MCF 10A (cell line): Measurements from ENCODE around the gene ARID5B. TPM values are rescaled to one million over a fixed set of nuclear protein-coding genes. Genes with fewer than 3 reads are reported as not detected.

Experiments
- BruUV-seq: library from RNA; stranded (reverse); fragments of 400-500 nt; replicated peaks from 2 replicates; lab custom pipeline; 2021; lab: Mats Ljungman, UMichigan
- CTCF ChIA-PET: fragments of 300-600 bp; sonication (Branson Sonifier 250); formaldehyde crosslinking; extraction: SDS; loops from one replicate; lab custom pipeline; 2021; ENCODE audit warnings: antibody characterized with exemption, inconsistent platforms; lab: Yijun Ruan, JAX
- POLR2A ChIA-PET: fragments of 300-600, 350-650 bp; sonication (Branson Sonifier 250); formaldehyde crosslinking; extraction: SDS; loops from one replicate; lab custom pipeline; 2020; ENCODE audit warnings: antibody characterized with exemption, inconsistent platforms; lab: Yijun Ruan, JAX
- DNase-seq: peaks from one replicate; pipeline ENCODE4 v3.0.0-alpha.2; 2018; ENCODE audit not compliant: unreplicated experiment
- H3K27ac Mint-ChIP-seq: one replicate; pipeline ENCODE4 v1.8.0; 2022; ENCODE audit warnings: mild to moderate bottlenecking, low read depth, mixed read lengths; ENCODE audit not compliant: unreplicated experiment
- H3K27me3 Mint-ChIP-seq: one replicate; pipeline ENCODE4 v1.8.0; 2022; ENCODE audit warnings: mixed read lengths; ENCODE audit not compliant: insufficient read depth, unreplicated experiment
- H3K36me3 Mint-ChIP-seq: one replicate; pipeline ENCODE4 v1.8.0; 2022; ENCODE audit warnings: mild to moderate bottlenecking, moderate library complexity, mixed read lengths; ENCODE audit not compliant: insufficient read depth, unreplicated experiment
- H3K4me1 Mint-ChIP-seq: one replicate; pipeline ENCODE4 v1.8.0; 2022; ENCODE audit warnings: mixed read lengths; ENCODE audit not compliant: insufficient read depth, unreplicated experiment
- H3K4me3 Mint-ChIP-seq: one replicate; pipeline ENCODE4 v1.8.0; 2022; ENCODE audit warnings: mild to moderate bottlenecking, moderate library complexity, mixed read lengths; ENCODE audit not compliant: unreplicated experiment
- H3K9me3 Mint-ChIP-seq: one replicate; pipeline ENCODE4 v1.8.0; 2022; ENCODE audit warnings: mixed read lengths; ENCODE audit not compliant: unreplicated experiment
- intact Hi-C: fragments of 100-400 bp; cut with micrococcal nuclease; formaldehyde crosslinking; loops from 2 replicates; pipeline ENCODE4 v1.14.1; 2022
- total RNA-seq: library from RNA; stranded (reverse); gene quantifications from 2 replicates; pipeline ENCODE4 v1.2.3, GENCODE V29; 2022
- TF ChIP-seq, protein P1 (sequence below): fragments of 200-600 bp; IDR thresholded peaks from one replicate; pipeline ENCODE4 v1.8.0; 2022; ENCODE audit warnings: antibody characterized with exemption, mild to moderate bottlenecking; ENCODE audit not compliant: unreplicated experiment

Gene ARID5B
- total RNA-seq, 1 experiment from 2014 or later: 12.2 TPM

DNA sequence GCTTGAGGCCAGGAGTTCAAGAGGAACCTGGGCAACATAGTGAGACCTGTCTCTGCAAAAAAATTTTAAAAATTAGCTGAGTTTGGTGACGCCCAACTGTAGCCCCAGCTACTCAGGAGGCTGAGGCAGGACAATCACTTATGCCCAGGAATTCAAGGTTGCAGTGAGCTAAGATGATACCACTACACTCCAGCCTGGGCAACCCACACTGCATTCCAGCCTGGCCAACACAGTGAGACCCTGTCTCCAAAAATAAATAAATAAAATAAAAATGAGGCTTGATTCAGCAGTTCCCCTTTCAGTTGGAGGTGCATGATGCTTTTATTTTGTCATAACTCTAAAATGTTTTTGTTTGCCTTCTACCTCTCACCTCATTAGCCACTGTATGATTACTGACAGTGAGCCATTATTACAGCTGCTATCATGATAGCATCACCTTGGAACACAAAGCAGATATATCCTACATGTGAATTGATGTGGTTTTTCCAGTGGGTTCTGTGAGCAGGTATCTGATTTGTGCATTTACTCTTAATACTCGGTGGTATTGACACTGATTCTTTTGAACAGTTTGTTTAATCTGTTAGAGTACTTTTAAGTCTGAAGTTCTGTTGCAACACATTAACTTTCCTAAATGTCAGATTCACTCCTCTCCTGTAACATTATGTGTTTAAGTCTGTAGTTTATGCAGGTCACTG is 49.1 kb downstream of the ARID5B start:
- DNase-seq: no peak
- no peaks in the 10 kb centered on the region for H3K36me3 Mint-ChIP-seq
- TF ChIP-seq, protein P1, sequence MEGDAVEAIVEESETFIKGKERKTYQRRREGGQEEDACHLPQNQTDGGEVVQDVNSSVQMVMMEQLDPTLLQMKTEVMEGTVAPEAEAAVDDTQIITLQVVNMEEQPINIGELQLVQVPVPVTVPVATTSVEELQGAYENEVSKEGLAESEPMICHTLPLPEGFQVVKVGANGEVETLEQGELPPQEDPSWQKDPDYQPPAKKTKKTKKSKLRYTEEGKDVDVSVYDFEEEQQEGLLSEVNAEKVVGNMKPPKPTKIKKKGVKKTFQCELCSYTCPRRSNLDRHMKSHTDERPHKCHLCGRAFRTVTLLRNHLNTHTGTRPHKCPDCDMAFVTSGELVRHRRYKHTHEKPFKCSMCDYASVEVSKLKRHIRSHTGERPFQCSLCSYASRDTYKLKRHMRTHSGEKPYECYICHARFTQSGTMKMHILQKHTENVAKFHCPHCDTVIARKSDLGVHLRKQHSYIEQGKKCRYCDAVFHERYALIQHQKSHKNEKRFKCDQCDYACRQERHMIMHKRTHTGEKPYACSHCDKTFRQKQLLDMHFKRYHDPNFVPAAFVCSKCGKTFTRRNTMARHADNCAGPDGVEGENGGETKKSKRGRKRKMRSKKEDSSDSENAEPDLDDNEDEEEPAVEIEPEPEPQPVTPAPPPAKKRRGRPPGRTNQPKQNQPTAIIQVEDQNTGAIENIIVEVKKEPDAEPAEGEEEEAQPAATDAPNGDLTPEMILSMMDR: no peak
- no peaks in the 10 kb centered on the region for H3K9me3 Mint-ChIP-seq
- no peak overlapping the region for H3K27ac Mint-ChIP-seq
- intact Hi-C loops: no loop called here
- H3K27me3 Mint-ChIP-seq: no peaks in the 10 kb centered on the region
- no peaks in the 10 kb centered on the region for H3K4me1 Mint-ChIP-seq
- ChIA-PET CTCF (interaction anchor here (0.9 to 1.6 kb wide), 4 partner anchors 8 to 295 kb away, joined by 3 to 5 read pairs (median 4); no protein-coding TSS in a partner anchor), POLR2A (interaction anchor here (1.1 kb wide), 1 partner anchor 13 kb away, joined by 3 read pairs; no protein-coding TSS in a partner anchor)
- H3K4me3 Mint-ChIP-seq: no peak overlapping the region
- BruUV-seq: no TSS peak

DNA sequence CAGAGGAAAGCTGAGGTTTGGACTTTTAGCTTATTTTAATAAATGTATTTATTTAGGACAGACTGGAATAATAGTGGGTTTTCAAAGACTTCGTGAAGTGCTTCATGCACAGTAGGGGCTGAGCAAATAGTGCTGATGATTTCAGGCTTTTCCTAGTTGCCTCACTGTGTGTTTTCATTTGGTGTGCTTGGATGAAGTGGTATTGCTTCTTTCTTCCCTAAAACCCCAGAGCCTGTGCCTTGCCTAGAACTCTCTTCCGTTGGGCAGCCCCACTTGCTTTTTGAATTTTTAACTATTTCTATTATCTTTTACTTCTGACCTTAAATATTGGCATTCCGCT is 49.6 kb downstream of the ARID5B start:
- intact Hi-C loops: no loop called here
- ChIA-PET CTCF (interaction anchor here (0.9 to 1.6 kb wide), 3 partner anchors 10 to 294 kb away, joined by 3 to 4 read pairs (median 3); no protein-coding TSS in a partner anchor), POLR2A (interaction anchor here (1.1 to 1.2 kb wide), 2 partner anchors 14 to 18 kb away, joined by 3 to 4 read pairs; no protein-coding TSS in a partner anchor)
- H3K36me3 Mint-ChIP-seq: no peaks in the 10 kb centered on the region
- TF ChIP-seq, protein P1: no peak
- H3K4me3 Mint-ChIP-seq: no peak overlapping the region
- DNase-seq: no peak
- BruUV-seq: no TSS peak
- H3K9me3 Mint-ChIP-seq: no peaks in the 10 kb centered on the region
- no peaks in the 10 kb centered on the region for H3K27me3 Mint-ChIP-seq
- H3K4me1 Mint-ChIP-seq: no peaks in the 10 kb centered on the region
- no peak overlapping the region for H3K27ac Mint-ChIP-seq

DNA sequence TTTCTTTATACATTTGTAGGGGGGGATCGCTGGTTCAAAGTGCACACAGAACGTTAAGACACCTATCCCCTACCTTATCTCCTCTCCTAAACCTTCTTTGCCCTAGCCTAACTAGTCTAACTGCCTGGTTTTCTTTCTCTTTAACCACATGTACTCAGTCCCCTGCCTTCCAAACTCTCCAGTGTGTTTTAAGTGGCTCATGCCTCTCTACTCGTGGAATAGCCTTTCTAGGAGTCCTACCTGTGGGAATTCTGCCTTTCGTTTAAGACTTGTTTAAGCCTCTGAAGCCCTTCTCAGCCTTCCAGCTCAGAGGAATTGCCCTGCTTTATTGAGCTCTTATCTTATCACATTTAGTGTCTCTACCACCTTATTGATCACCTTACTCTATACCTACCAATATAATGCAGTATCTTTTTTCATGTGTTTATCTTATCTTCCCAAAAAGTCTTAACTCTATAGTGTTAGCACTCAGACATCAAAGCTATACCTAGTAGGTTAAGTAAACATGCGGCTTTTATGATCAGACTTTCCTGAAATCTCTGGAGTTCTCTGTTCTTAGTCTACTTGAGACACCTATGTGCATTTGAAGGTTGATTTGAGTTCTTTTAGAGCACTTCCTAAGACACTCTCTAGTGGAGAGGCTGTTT is 50.7 kb downstream of the ARID5B start:
- H3K36me3 Mint-ChIP-seq: no peaks in the 10 kb centered on the region
- TF ChIP-seq, protein P1: no peak
- H3K4me3 Mint-ChIP-seq: no peak overlapping the region
- no peaks in the 10 kb centered on the region for H3K9me3 Mint-ChIP-seq
- no TSS peak for BruUV-seq
- DNase-seq: no peak
- no peaks in the 10 kb centered on the region for H3K4me1 Mint-ChIP-seq
- H3K27ac Mint-ChIP-seq: peak overlapping the region; percentile 46
- intact Hi-C loops: no loop called here
- CTCF ChIA-PET: interaction anchor here (0.6 kb wide), 1 partner anchor 217 kb away, joined by 3 read pairs; no protein-coding TSS in a partner anchor
- H3K27me3 Mint-ChIP-seq: no peaks in the 10 kb centered on the region
- POLR2A ChIA-PET: interaction anchor here (0.6 to 1.2 kb wide), 2 partner anchors 16 to 17 kb away, joined by 3 to 4 read pairs; no protein-coding TSS in a partner anchor

DNA sequence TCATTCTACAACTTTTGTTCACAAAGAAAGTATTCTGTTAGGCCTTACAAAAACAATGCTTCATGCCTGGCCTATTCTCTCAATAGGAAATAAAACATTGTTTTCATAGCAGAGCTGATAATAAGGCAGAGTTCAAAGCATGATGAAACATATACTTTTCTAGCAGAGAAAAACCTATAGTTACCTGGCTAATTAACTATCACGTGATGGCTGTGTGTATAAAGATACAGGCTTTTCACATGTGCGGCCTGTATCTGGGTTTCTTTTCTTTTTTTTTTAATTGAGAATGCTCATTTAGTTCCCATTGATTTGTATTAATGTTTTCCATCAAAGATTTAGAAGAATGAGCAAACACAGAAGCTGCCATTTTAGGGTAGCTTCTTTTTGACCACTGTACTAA is 51.7 kb downstream of the ARID5B start:
- H3K27ac Mint-ChIP-seq: no peak overlapping the region
- no peaks in the 10 kb centered on the region for H3K4me1 Mint-ChIP-seq
- no peak for DNase-seq
- no peaks in the 10 kb centered on the region for H3K36me3 Mint-ChIP-seq
- intact Hi-C loops: no loop called here
- CTCF ChIA-PET: interaction anchor here (0.9 kb wide), 1 partner anchor 85 kb away, joined by 3 read pairs; no protein-coding TSS in a partner anchor
- no peak overlapping the region for H3K4me3 Mint-ChIP-seq
- no peaks in the 10 kb centered on the region for H3K9me3 Mint-ChIP-seq
- H3K27me3 Mint-ChIP-seq: no peaks in the 10 kb centered on the region
- POLR2A ChIA-PET: no interaction called here
- TF ChIP-seq, protein P1: no peak
- no TSS peak for BruUV-seq
